Measurements from ENCODE around the gene SH3PXD2B. TPM values are rescaled to one million over a fixed set of nuclear protein-coding genes. Genes with fewer than 3 reads are reported as not detected.
A peak's percentile ranks its signal among the peaks of the same experiment; 100 is the strongest.

SH3PXD2B gene
- total RNA-seq, 1 experiment from 2014 or later: 27.5 TPM

DNA sequence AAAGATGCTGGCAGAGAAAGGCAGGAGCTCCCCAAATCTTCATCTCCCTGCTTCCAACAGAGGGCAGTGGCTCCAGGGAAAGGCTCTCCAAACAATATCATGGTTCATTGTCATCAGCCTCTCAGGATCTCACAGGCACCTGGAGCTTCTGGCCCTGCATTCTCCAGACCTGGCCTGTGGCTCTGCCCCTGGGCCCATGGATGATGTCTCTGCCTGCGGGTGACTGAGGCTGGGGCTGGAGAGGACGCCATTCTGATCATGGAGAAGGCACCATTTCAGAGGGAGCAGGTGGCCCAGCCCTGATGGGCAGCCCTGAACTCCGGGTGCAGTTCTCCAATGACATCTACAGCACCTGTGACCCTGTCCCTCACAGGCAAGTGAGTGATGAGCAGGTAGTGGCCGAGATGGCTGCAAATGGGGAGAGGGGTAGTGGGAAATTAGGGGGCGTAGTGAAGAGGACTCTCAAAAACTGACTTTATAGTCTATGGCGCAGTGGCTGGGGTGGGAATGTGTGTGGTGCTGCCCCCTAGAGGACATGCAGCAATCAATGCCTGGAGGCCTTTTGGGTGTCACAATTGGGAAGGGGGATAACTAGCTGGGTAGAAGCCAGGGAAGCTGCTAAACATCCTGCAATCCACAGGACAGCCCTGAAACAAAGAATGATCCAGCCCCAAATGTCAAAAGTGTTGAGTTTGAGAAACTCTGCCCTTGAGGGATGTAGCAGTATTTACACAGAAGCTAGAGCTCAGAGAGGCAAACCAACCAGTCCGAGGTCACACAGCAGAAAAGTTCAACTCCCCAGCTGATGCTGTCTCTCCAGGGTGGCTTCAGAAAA lies 3.2 kb downstream of the SH3PXD2B start:
- DNase-seq (ENCODE audit: low read depth, low spot score) (no peak), ATAC-seq (no peak)
- ChIA-PET CTCF (interaction anchor here (0.6 to 3.1 kb wide), 9 partner anchors 10 to 264 kb away, joined by 3 to 22 read pairs (median 3); no protein-coding TSS in a partner anchor), POLR2A (no interaction called here), RAD21 (ENCODE audit: low non-redundant PET in 1 of 2, low total read pairs in 2 of 2, uncharacterized antibody in 2 of 2, unreplicated experiment in 2 of 2) (no interaction called here)
- Histone ChIP-seq H3K9me3 (ENCODE audit: control insufficient read depth in 1 of 2, insufficient read depth in 1 of 2, low read depth in 1 of 2, low read length in 2 of 2) (no peaks in the 10 kb centered on the region), H3K27ac (ENCODE audit: low read depth, low read length) (no peak overlapping the region), H3K9me2 (ENCODE audit: insufficient read depth) (no peaks in the 10 kb centered on the region), H3K4me2 (ENCODE audit: low read length) (peak overlapping the region; percentile 99), H3K79me2 (ENCODE audit: insufficient read depth, low read length) (peaks cover 62% of the 10 kb centered on the region), H3K36me3 (ENCODE audit: control insufficient read depth in 1 of 2, insufficient read depth in 2 of 2, low read length in 2 of 2) (peaks cover 0 to 5% of the 10 kb centered on the region in 2 experiments; a peak in 1 of 4 replicates), H3K4me1 (ENCODE audit: control insufficient read depth in 1 of 2, insufficient read depth in 2 of 2, low read length in 2 of 2) (peaks cover 9 to 40% of the 10 kb centered on the region in 2 experiments), H3K27me3 (ENCODE audit: insufficient read depth, low read length) (no peaks in the 10 kb centered on the region), H3K4me3 (replicated peaks in 1 of 2; ENCODE audit: low read depth in 1 of 2, low read length in 2 of 2) (no peak overlapping the region), H4K20me1 (ENCODE audit: insufficient read depth) (no peaks in the 10 kb centered on the region), H2AFZ (ENCODE audit: low read depth, low read length, poor library complexity, severe bottlenecking) (no peak overlapping the region), H3K9ac (ENCODE audit: low read length) (no peak overlapping the region)
- no TSS peak for BruUV-seq (replicated peaks)
- TF ChIP-seq YY1 (IDR thresholded peaks at IDR 0.05; ENCODE audit: extremely low read depth, insufficient replicate concordance, low read depth, low read length): no peak
- peak in 2 of 3 experiments; percentile 71 to 84; a peak in 4 of 6 replicates for TF ChIP-seq CTCF (IDR thresholded peaks at IDR 0.05 in 2 of 3, conservative IDR thresholded peaks at IDR 0.05 in 1 of 3; ENCODE audit: borderline replicate concordance in 1 of 3, insufficient read depth in 1 of 3, low read depth in 2 of 3, low read length in 2 of 3)
- no peak for TF ChIP-seq FOSL1 (IDR thresholded peaks at IDR 0.05; ENCODE audit: low read depth)
- no peak for TF ChIP-seq ELF1 (IDR thresholded peaks at IDR 0.05; ENCODE audit: borderline replicate concordance, low read depth)
- TF ChIP-seq ZFX (IDR thresholded peaks at IDR 0.05): no peak
- TF ChIP-seq EGR1 (IDR thresholded peaks at IDR 0.05; ENCODE audit: low read depth): no peak
- intact Hi-C loops (cut with micrococcal nuclease): loop anchor here (5.0 to 10.0 kb wide), 2 partner anchors 266 to 539 kb away; partner anchors contain the start of gene STK10

Measured in HCT116 (cell line).